Bronchial epithelial cell (primary cell): ENCODE data around the gene SCYGR3. TPM values are rescaled to one million over a fixed set of nuclear protein-coding genes. Genes with fewer than 3 reads are reported as not detected.

Experiments used
- DNase-seq: peaks from one replicate; pipeline ENCODE4 v3.0.0-alpha.2; 2010; ENCODE audit warnings: low read depth
- FAIRE-seq: peaks from 2 replicates; lab custom pipeline; 2011; peaks lifted over from hg19 to GRCh38; lab: Jason Lieb, UNC
- H3K27me3 ChIP-seq: 2 replicates; pipeline ENCODE4 v1.5.1; 2011; ENCODE audit warnings: low read length; ENCODE audit not compliant: control insufficient read depth, insufficient read depth
- H3K36me3 ChIP-seq: 2 replicates; pipeline ENCODE4 v1.5.1; 2011; ENCODE audit warnings: low read length; ENCODE audit not compliant: control insufficient read depth, insufficient read depth
- H3K4me3 ChIP-seq: 2 replicates; pipeline ENCODE4 v1.5.1; 2011; ENCODE audit warnings: mild to moderate bottlenecking, low read depth, low read length, control low read depth
- total RNA-seq: library from RNA; depleted of rRNA; stranded (reverse); fragments of >200 nt; gene quantifications from 2 replicates; pipeline ENCODE4 v1.2.1, GENCODE V29; 2014
- TF ChIP-seq, protein P1 (sequence below): IDR thresholded peaks from 2 replicates; pipeline ENCODE4 v1.5.1; 2011; ENCODE audit warnings: mild to moderate bottlenecking, moderate library complexity, low read length, control low read depth, inconsistent platforms; ENCODE audit not compliant: insufficient read depth, severe bottlenecking

The SCYGR3 gene
- total RNA-seq, 1 donor from 2014 or later, result not detected

DNA sequence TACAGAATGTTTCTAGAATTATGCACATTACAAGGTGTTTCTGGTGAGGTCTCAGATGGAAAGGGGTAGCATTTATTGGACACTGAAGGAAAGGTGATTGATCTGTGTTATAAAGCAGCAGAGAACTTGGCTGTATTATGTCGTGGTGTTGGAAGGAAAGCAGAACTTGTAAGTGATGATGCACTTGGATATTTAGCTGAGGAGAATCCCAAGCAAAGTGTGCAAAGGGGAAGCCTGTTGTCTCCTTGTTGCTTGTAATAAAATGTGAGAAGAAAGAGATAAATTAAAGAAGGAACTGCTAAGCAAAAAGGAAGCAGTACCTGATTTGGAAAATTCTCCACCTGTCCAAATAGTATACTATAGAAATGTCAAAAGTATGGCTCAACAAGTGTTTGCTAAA is 39.8 kb upstream of the SCYGR3 start:
- no peak for FAIRE-seq
- H3K36me3 ChIP-seq, result no peaks in the 10 kb centered on the region
- H3K27me3 ChIP-seq, result no peaks in the 10 kb centered on the region
- no peak overlapping the region for H3K4me3 ChIP-seq
- DNase-seq, result no peak
- TF ChIP-seq, protein P1, sequence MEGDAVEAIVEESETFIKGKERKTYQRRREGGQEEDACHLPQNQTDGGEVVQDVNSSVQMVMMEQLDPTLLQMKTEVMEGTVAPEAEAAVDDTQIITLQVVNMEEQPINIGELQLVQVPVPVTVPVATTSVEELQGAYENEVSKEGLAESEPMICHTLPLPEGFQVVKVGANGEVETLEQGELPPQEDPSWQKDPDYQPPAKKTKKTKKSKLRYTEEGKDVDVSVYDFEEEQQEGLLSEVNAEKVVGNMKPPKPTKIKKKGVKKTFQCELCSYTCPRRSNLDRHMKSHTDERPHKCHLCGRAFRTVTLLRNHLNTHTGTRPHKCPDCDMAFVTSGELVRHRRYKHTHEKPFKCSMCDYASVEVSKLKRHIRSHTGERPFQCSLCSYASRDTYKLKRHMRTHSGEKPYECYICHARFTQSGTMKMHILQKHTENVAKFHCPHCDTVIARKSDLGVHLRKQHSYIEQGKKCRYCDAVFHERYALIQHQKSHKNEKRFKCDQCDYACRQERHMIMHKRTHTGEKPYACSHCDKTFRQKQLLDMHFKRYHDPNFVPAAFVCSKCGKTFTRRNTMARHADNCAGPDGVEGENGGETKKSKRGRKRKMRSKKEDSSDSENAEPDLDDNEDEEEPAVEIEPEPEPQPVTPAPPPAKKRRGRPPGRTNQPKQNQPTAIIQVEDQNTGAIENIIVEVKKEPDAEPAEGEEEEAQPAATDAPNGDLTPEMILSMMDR, result no peak

GRCh38 chr2:227653419-227653818 is 38.8 kb upstream of the SCYGR3 start:
- TF ChIP-seq, protein P1, result no peak
- H3K4me3 ChIP-seq, result no peak overlapping the region
- peak; percentile 83 for DNase-seq
- no peaks in the 10 kb centered on the region for H3K36me3 ChIP-seq
- no peak for FAIRE-seq
- no peaks in the 10 kb centered on the region for H3K27me3 ChIP-seq

DNA sequence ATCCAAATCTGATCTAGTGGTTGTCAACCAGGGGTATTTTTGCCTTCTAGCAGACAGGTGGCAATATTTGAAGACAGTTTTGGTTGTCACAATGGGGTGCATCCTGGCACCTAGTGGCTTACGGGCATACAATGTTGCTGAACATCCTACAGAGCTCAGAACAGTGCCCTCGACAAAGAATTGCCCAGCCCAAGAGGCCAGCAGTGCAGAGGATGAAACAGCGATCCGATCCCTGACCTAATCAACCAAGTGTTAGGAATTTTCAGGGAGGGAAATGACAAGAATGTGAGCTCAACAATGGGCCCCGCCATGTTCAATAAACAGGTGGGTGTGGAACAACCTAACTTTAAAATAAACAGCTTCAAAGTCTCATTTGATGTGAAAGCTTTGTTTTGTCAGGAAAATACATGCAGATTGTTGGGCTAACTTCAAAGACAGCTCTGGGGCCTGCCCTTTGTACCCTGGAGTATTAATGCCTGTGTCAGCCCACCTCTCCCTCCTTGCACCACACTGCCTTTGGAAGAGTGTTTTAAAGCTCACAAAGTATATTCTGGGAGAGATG is 29.4 kb upstream of the SCYGR3 start:
- DNase-seq, result no peak
- no peak for FAIRE-seq
- peaks cover 2% of the 10 kb centered on the region for H3K27me3 ChIP-seq
- TF ChIP-seq, protein P1, result no peak
- no peak overlapping the region for H3K4me3 ChIP-seq
- no peaks in the 10 kb centered on the region for H3K36me3 ChIP-seq

DNA sequence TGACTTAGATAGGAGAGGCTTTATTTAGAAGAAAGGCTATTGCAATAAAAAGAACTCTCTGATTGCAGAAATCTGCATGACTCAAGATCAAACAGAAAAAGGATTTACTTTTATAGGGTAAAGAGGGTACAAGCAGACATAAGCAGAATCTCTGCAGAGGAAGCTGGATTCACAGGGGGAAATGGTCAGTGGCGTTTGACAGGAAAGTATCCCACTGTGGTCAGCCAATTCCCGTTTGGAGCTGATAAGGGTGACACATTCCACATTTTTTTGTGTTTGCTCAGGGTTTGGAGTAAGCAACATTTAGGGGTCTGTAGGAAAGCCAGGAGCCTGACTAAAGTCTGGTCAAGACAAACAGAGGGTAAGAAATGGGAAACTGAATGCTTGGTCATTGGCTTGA is 28.0 kb upstream of the SCYGR3 start:
- TF ChIP-seq, protein P1, result no peak
- no peak overlapping the region for H3K4me3 ChIP-seq
- FAIRE-seq (no peak), DNase-seq (no peak)
- no peaks in the 10 kb centered on the region for H3K36me3 ChIP-seq
- H3K27me3 ChIP-seq, result peaks cover 2% of the 10 kb centered on the region

- Histone ChIP-seq H3K4me3 (no peak overlapping the region), H3K36me3 (no peaks in the 10 kb centered on the region), H3K27me3 (no peaks in the 10 kb centered on the region)
- no peak for DNase-seq
- FAIRE-seq, result no peak
- TF ChIP-seq, protein P1, result no peak
These were observed 19.6 kb upstream of the SCYGR3 start for GRCh38 chr2:227634201-227634600.

DNA sequence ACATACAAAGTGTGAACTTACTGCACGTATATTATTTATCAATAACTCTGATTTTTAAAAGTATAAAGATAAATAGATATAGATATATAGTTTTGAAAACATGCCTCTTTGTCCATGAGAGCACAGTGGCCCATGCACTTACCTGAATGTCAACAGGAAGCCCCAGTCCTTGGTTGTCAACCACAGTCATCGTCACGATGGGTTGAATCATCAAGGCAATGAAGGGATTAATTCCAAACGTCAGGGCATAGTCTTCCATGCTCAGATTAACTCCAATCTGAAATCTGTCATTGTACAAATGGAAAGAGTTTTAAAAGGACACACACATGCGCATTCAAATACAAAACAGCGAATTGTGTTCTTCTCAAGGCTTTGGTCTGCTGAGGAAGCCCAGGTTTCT is 18.2 kb upstream of the SCYGR3 start:
- Histone ChIP-seq H3K4me3 (no peak overlapping the region), H3K36me3 (no peaks in the 10 kb centered on the region), H3K27me3 (no peaks in the 10 kb centered on the region)
- DNase-seq, result peak; percentile 6
- FAIRE-seq, result no peak
- TF ChIP-seq, protein P1, result no peak
